Measurements from ENCODE around the gene NPEPL1.

DNA sequence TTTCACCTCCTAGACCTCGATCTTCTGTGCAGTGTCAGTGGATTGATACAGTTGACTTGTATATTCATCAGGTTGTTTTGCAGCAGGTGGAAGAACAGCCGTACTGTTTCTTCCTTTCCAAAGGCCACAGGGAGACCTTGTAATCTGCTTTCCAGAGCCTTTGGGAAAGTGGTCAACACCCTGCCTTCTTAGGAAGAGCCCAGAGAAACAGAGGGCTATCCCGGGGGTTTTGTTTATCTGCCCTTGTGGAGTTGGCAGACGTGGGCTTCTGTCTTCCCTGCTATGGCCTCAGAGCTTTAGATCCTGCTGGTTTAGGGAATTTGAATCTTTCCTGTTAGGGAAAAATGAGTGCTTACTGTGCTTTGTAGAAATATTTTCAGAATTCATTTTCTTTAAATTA is 21.9 kb upstream of the NPEPL1 start:
- TF ChIP-seq, protein P1, sequence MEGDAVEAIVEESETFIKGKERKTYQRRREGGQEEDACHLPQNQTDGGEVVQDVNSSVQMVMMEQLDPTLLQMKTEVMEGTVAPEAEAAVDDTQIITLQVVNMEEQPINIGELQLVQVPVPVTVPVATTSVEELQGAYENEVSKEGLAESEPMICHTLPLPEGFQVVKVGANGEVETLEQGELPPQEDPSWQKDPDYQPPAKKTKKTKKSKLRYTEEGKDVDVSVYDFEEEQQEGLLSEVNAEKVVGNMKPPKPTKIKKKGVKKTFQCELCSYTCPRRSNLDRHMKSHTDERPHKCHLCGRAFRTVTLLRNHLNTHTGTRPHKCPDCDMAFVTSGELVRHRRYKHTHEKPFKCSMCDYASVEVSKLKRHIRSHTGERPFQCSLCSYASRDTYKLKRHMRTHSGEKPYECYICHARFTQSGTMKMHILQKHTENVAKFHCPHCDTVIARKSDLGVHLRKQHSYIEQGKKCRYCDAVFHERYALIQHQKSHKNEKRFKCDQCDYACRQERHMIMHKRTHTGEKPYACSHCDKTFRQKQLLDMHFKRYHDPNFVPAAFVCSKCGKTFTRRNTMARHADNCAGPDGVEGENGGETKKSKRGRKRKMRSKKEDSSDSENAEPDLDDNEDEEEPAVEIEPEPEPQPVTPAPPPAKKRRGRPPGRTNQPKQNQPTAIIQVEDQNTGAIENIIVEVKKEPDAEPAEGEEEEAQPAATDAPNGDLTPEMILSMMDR (IDR thresholded peaks at IDR 0.05) = no peak
- TF ChIP-seq POLR2A (IDR thresholded peaks at IDR 0.05) (no peak), EP300 (IDR thresholded peaks at IDR 0.05) (no peak)
